Measurements from ENCODE around the gene CEP192. TPM values are rescaled to one million over a fixed set of nuclear protein-coding genes. Genes with fewer than 3 reads are reported as not detected.

The CEP192 gene
- total RNA-seq, 1 donor from 2014 or later = 37.5 TPM

DNA sequence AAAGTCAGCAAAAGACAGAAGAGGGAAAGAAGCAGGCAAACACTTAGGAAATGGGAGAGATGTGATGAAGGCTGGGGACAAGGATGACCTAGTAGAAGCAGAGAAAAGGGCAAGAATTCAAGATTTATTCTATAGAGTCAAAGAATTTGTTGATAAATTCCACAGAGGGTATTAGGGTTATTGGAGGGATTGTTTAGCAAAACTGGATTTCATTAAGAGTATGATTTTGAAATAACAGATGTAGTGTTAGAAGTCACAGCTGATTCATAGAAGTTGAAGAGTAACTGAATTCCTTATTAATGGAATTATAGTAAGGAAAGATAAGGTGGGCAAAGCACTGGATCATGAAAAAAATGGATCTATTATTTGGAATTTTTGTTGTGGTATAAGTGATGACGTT is 48.6 kb downstream of the CEP192 start:
- Mint-ChIP-seq H3K36me3 (peaks cover 19% of the 10 kb centered on the region), H3K9me3 (no peaks in the 10 kb centered on the region), H3K27ac (no peak overlapping the region), H3K27me3 (no peaks in the 10 kb centered on the region), H3K4me3 (no peak overlapping the region), H3K4me1 (ENCODE audit: unreplicated experiment) (no peaks in the 10 kb centered on the region)
- TF ChIP-seq, protein P1, sequence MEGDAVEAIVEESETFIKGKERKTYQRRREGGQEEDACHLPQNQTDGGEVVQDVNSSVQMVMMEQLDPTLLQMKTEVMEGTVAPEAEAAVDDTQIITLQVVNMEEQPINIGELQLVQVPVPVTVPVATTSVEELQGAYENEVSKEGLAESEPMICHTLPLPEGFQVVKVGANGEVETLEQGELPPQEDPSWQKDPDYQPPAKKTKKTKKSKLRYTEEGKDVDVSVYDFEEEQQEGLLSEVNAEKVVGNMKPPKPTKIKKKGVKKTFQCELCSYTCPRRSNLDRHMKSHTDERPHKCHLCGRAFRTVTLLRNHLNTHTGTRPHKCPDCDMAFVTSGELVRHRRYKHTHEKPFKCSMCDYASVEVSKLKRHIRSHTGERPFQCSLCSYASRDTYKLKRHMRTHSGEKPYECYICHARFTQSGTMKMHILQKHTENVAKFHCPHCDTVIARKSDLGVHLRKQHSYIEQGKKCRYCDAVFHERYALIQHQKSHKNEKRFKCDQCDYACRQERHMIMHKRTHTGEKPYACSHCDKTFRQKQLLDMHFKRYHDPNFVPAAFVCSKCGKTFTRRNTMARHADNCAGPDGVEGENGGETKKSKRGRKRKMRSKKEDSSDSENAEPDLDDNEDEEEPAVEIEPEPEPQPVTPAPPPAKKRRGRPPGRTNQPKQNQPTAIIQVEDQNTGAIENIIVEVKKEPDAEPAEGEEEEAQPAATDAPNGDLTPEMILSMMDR (conservative IDR thresholded peaks at IDR 0.05) = no peak
- no peak for DNase-seq (ENCODE audit: extremely low spot score, unreplicated experiment)

DNA sequence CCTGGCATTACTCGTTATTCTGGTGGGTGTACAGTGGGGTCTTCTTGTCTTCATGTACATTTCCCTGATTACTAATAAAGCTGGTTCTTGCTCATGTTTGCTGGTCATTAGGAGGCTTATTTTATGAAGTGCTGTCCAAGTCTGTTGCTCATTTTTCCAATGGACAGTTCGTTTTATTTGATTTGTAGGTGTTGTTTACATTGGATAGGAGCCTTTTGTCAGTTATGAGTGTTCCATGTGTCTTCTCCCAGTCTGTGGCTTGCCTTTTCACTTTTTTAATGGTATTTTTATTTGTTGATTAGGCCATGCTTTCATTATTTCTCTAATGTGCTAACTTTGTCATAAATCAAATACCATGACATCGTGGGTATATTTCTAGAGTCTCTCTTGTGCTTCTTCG is 51.9 kb downstream of the CEP192 start:
- Mint-ChIP-seq H3K9me3 (no peaks in the 10 kb centered on the region), H3K27me3 (no peaks in the 10 kb centered on the region), H3K36me3 (peaks cover 29% of the 10 kb centered on the region), H3K27ac (no peak overlapping the region), H3K4me1 (ENCODE audit: unreplicated experiment) (no peaks in the 10 kb centered on the region), H3K4me3 (no peak overlapping the region)
- DNase-seq (ENCODE audit: extremely low spot score, unreplicated experiment) = no peak
- TF ChIP-seq, protein P1 (conservative IDR thresholded peaks at IDR 0.05) = no peak

DNA sequence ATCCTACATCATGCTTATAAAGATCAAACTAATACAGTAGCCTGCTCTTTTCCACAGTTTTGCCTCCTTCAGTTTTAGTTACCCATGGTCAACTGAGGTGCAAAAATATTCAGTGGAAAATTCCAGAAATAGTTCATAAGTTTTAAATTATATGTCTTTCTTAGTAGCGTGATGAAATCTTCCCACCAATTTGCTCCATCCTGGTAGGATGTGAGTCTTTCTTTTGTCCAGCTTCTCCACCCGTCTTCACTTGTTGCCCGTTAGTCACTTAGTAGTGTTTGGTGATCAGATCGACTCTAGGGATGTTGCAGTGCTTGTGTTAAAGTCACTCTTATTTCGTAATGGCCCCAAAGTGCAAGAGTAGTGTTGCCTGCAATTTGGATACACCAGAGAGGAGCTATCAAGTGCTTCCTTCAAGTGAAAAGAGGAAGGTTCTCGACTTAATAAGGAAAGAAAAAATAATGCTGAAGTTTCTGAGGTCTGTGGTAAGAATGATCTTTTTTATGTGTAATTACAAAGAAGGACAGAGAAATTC is 57.0 kb downstream of the CEP192 start:
- TF ChIP-seq, protein P1 (conservative IDR thresholded peaks at IDR 0.05) = no peak
- no peak for DNase-seq (ENCODE audit: extremely low spot score, unreplicated experiment)
- Mint-ChIP-seq H3K27me3 (no peaks in the 10 kb centered on the region), H3K4me3 (no peak overlapping the region), H3K27ac (no peak overlapping the region), H3K36me3 (peaks cover 37% of the 10 kb centered on the region), H3K9me3 (no peaks in the 10 kb centered on the region), H3K4me1 (ENCODE audit: unreplicated experiment) (no peaks in the 10 kb centered on the region)

DNA sequence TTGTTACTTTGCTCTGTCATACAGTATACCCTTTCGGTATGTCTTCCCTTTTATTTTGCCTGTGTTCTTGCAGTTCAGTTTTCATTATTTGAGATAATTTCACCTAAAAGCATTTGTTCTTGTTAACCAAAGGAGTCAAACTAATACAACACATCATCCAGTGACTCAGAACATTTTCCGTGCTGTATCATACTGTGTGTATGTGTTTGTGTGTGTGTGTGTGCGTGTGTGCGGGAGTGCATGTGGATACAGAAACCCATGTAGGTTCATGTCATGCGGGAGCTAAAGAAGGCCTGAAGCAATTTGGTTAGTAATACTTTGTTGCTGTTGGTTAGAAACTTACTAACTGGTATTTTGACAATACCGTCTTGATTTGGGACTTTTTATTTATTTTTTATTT is 60.0 kb downstream of the CEP192 start:
- H3K9me3 Mint-ChIP-seq = no peaks in the 10 kb centered on the region
- no peak overlapping the region for H3K27ac Mint-ChIP-seq
- TF ChIP-seq, protein P1 (conservative IDR thresholded peaks at IDR 0.05) = no peak
- no peaks in the 10 kb centered on the region for H3K4me1 Mint-ChIP-seq (ENCODE audit: unreplicated experiment)
- no peak for DNase-seq (ENCODE audit: extremely low spot score, unreplicated experiment)
- H3K27me3 Mint-ChIP-seq = no peaks in the 10 kb centered on the region
- peaks cover 35% of the 10 kb centered on the region for H3K36me3 Mint-ChIP-seq
- H3K4me3 Mint-ChIP-seq = no peak overlapping the region

DNA sequence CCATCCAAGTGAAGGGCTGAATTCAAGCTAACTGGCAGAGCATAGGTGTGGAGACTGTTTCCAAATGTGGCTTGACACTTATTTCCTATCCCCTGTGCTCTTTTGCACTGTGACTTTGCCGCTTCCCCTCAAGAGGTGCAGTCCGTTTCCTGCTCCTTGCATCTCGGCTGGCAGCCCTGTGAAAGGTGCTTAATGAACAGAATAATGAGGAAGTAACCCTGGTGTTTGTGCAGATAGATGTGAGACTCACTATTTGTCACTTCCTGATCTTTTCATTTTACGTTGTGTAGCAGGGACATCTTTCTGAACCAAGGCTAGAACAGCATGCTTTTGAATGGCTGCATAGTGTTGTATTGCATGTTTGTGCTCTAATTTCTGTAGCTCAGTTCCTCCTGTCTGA is 60.8 kb downstream of the CEP192 start:
- peaks cover 35% of the 10 kb centered on the region for H3K36me3 Mint-ChIP-seq
- TF ChIP-seq, protein P1 (conservative IDR thresholded peaks at IDR 0.05) = no peak

DNA sequence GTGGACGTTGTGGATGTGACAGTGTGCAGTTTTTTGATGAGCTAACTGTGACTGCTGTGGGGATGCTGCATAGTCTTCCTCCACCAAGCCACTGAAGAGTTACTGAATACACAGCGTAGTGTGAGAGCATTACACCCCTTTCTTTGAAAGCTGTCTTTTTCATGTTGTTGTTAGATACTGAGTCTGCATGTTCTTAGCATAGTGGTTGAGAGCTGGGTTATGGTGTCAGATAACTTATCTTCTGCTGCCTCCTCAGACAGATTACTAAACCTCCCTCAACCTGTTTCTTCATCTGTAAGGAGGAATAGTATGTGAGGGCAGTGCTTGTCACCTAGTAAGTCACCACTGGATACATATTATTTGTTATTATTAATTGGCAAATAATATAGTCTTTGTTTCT is 63.2 kb downstream of the CEP192 start:
- H3K4me3 Mint-ChIP-seq = no peak overlapping the region
- H3K4me1 Mint-ChIP-seq (ENCODE audit: unreplicated experiment) = no peaks in the 10 kb centered on the region
- no peaks in the 10 kb centered on the region for H3K27me3 Mint-ChIP-seq
- H3K9me3 Mint-ChIP-seq = no peaks in the 10 kb centered on the region
- peaks cover 30% of the 10 kb centered on the region for H3K36me3 Mint-ChIP-seq
- no peak for DNase-seq (ENCODE audit: extremely low spot score, unreplicated experiment)
- TF ChIP-seq, protein P1 (conservative IDR thresholded peaks at IDR 0.05) = no peak
- no peak overlapping the region for H3K27ac Mint-ChIP-seq

More for the DNA sequence above, 60.8 kb downstream of the CEP192 start:
- Mint-ChIP-seq H3K27me3 (no peaks in the 10 kb centered on the region), H3K4me3 (no peak overlapping the region), H3K27ac (no peak overlapping the region), H3K4me1 (ENCODE audit: unreplicated experiment) (no peaks in the 10 kb centered on the region), H3K9me3 (no peaks in the 10 kb centered on the region)
- no peak for DNase-seq (ENCODE audit: extremely low spot score, unreplicated experiment)
